Liver (tissue), 9 donors: Measurements from ENCODE around the gene WDR48. TPM values are rescaled to one million over a fixed set of nuclear protein-coding genes. Genes with fewer than 3 reads are reported as not detected.
A peak's percentile ranks its signal among the peaks of the same experiment; 100 is the strongest.

Experiments
- DNase-seq: peaks from one replicate; pipeline ENCODE4 v3.0.0-alpha.2; 2017; ENCODE audit warnings: low spot score
- H3K27ac ChIP-seq, 2 donors: one replicate each; pipeline ENCODE4 v1.7.0; 2013; ENCODE audit warnings: inconsistent platforms in 2 of 2, low read length in 2 of 2, control low read depth in 1 of 2, low read depth in 1 of 2, mild to moderate bottlenecking in 1 of 2
- H3K27me3 ChIP-seq, 4 donors: one replicate each; pipeline versions ENCODE4 v1.6.1 to v1.7.0; 2013; ENCODE audit warnings: low read length in 3 of 4, inconsistent platforms in 1 of 4, mild to moderate bottlenecking in 1 of 4, moderate library complexity in 1 of 4; ENCODE audit not compliant: control insufficient read depth in 4 of 4, insufficient read depth in 4 of 4
- H3K36me3 ChIP-seq, 4 donors: one replicate each; pipeline versions ENCODE4 v1.6.1 to v1.7.0; 2013; ENCODE audit warnings: low read length in 3 of 4, mild to moderate bottlenecking in 3 of 4, low read depth in 1 of 4, moderate library complexity in 1 of 4; ENCODE audit not compliant: control insufficient read depth in 4 of 4, insufficient read depth in 3 of 4
- H3K4me1 ChIP-seq, 4 donors: one replicate each; pipeline versions ENCODE4 v1.6.1 to v1.7.0; 2013; ENCODE audit warnings: low read length in 3 of 4, mild to moderate bottlenecking in 3 of 4, moderate library complexity in 1 of 4; ENCODE audit not compliant: control insufficient read depth in 4 of 4, insufficient read depth in 4 of 4
- H3K4me3 ChIP-seq, 3 donors: one replicate each; pipeline versions ENCODE4 v1.6.1 to v1.7.0; 2013; ENCODE audit warnings: low read length in 3 of 3, control low read depth in 1 of 3, low read depth in 1 of 3, mild to moderate bottlenecking in 1 of 3
- H3K9ac ChIP-seq, 2 donors: one replicate each; pipeline ENCODE4 v1.7.0; 2013; ENCODE audit warnings: low read length in 2 of 2, mild to moderate bottlenecking in 2 of 2, moderate library complexity in 2 of 2, control low read depth in 1 of 2, low read depth in 1 of 2
- H3K9me3 ChIP-seq, 4 donors: one replicate each; pipeline versions ENCODE4 v1.6.1 to v1.7.0; 2013; ENCODE audit warnings: low read length in 3 of 4; ENCODE audit not compliant: control insufficient read depth in 4 of 4
- EGR1 ChIP-seq, 2 donors: IDR thresholded peaks; 2 replicates each; pipeline ENCODE4 v1.6.1; 2016 to 2018; ENCODE audit warnings: antibody characterized with exemption in 2 of 2, low read depth in 2 of 2
- FOXA2 ChIP-seq: IDR thresholded peaks from 2 replicates; pipeline ENCODE4 v1.6.1; 2016; ENCODE audit warnings: antibody characterized with exemption
- GABPA ChIP-seq, 2 donors: IDR thresholded peaks in 1 of 2; conservative IDR thresholded peaks in 1 of 2; 2 replicates each; pipeline ENCODE4 v1.6.1; 2016; ENCODE audit warnings: antibody characterized with exemption in 2 of 2, mild to moderate bottlenecking in 1 of 2, moderate library complexity in 1 of 2
- HNF4A ChIP-seq, 2 donors: conservative IDR thresholded peaks; 2 replicates each; pipeline ENCODE4 v1.6.1; 2016; ENCODE audit warnings: antibody characterized with exemption in 2 of 2, mild to moderate bottlenecking in 2 of 2
- JUND ChIP-seq, 2 donors: IDR thresholded peaks; 2 replicates each; pipeline ENCODE4 v1.6.1; 2016; ENCODE audit warnings: antibody characterized with exemption in 2 of 2
- MAX ChIP-seq: IDR thresholded peaks from 2 replicates; pipeline ENCODE4 v1.6.1; 2016; ENCODE audit warnings: antibody characterized with exemption
- NR2F2 ChIP-seq: IDR thresholded peaks from 2 replicates; pipeline ENCODE4 v1.6.1; 2016; ENCODE audit warnings: antibody characterized with exemption
- RAD21 ChIP-seq, 2 donors: IDR thresholded peaks; 2 replicates each; pipeline ENCODE4 v1.6.1; 2016; ENCODE audit warnings: antibody characterized with exemption in 2 of 2, mild to moderate bottlenecking in 2 of 2
- RXRA ChIP-seq, 2 donors: IDR thresholded peaks; 2 replicates each; pipeline ENCODE4 v1.6.1; 2017 to 2018; ENCODE audit warnings: antibody characterized with exemption in 2 of 2, mild to moderate bottlenecking in 1 of 2
- SP1 ChIP-seq: IDR thresholded peaks from 2 replicates; pipeline ENCODE4 v1.6.1; 2018; ENCODE audit warnings: antibody characterized with exemption, mild to moderate bottlenecking
- TAF1 ChIP-seq: conservative IDR thresholded peaks from 2 replicates; pipeline ENCODE4 v1.6.1; 2016; ENCODE audit warnings: antibody characterized with exemption, mild to moderate bottlenecking
- YY1 ChIP-seq: IDR thresholded peaks from 2 replicates; pipeline ENCODE4 v1.6.1; 2016; ENCODE audit warnings: antibody characterized with exemption, mild to moderate bottlenecking
- ZBTB33 ChIP-seq: IDR thresholded peaks from 2 replicates; pipeline ENCODE4 v1.6.1; 2016; ENCODE audit warnings: antibody characterized with exemption
- WGBS: extraction: QIAGEN DNeasy Blood & Tissue Kit; methylation state at CpG from one replicate; pipeline ENCODE4 v1.1.7; 2013; 5-methylcytosine and 5-hydroxymethylcytosine counted together
- polyA plus RNA-seq, 2 donors: library from polyadenylated mRNA; stranded (reverse) in 1 of 2; unstranded in 1 of 2; fragments of 200-250 nt in 1 of 2; fragments of >200 nt in 1 of 2; fragmentation: Nextera tagmentation in 1 of 2; extraction: Ambion mirVana in 1 of 2; gene quantifications; one replicate each; pipeline versions ENCODE4 v1.2.1 to v1.2.3, GENCODE V29; 2013 to 2015
- total RNA-seq, 2 donors: library from RNA; depleted of rRNA; stranded (reverse); fragments of >200 nt; gene quantifications; one replicate each; pipeline ENCODE4 v1.2.3, GENCODE V29; 2014
- TF ChIP-seq, protein P1 (sequence below): IDR thresholded peaks from 2 replicates; pipeline ENCODE4 v1.6.1; 2016; ENCODE audit warnings: antibody characterized with exemption, mild to moderate bottlenecking
- TF ChIP-seq, protein P2 (sequence below): fragments of 150-350 bp; IDR thresholded peaks from 2 replicates; pipeline ENCODE4 v1.5.1; 2017; ENCODE audit warnings: improper control_type of control experiment, low read depth, low read length; ENCODE audit not compliant: missing input control
- TF ChIP-seq, protein P3 (sequence below): IDR thresholded peaks from 2 replicates; pipeline ENCODE4 v1.6.1; 2016; ENCODE audit warnings: antibody characterized with exemption
- donor health status: healthy.
- donor health status: healthy.
- donor health status: healthy.
- donor health status: healthy.
- donor health status: healthy.

WDR48 gene
- total and polyA plus RNA-seq, 4 donors, result 8.0 to 24.9 (median 16.5) TPM

GRCh38 chr3:39106851-39107387 lies 55.1 kb downstream of the WDR48 start:
- Histone ChIP-seq H3K27me3 (no peaks in the 10 kb centered on the region), H3K9ac (peak overlapping the region; percentile 46 to 50), H3K36me3 (peaks cover 0 to 4% (median 0%) of the 10 kb centered on the region in 4 donors), H3K9me3 (no peaks in the 10 kb centered on the region), H3K4me1 (peaks cover 2 to 30% (median 20%) of the 10 kb centered on the region in 4 donors), H3K27ac (peak overlapping the region; percentile 82 to 91), H3K4me3 (peak overlapping the region; percentile 55 to 87 (median 81))
- peak; percentile 57 for DNase-seq
- under 1% methylated on average over 55 of the region's 55 CpGs for WGBS
- TF ChIP-seq YY1, result peak; percentile 53
- no peak for TF ChIP-seq SP1
- no peak for TF ChIP-seq EGR1 (IDR thresholded peaks at IDR 0.05; ENCODE audit: low read depth in 2 of 2)
- TF ChIP-seq, protein P1, sequence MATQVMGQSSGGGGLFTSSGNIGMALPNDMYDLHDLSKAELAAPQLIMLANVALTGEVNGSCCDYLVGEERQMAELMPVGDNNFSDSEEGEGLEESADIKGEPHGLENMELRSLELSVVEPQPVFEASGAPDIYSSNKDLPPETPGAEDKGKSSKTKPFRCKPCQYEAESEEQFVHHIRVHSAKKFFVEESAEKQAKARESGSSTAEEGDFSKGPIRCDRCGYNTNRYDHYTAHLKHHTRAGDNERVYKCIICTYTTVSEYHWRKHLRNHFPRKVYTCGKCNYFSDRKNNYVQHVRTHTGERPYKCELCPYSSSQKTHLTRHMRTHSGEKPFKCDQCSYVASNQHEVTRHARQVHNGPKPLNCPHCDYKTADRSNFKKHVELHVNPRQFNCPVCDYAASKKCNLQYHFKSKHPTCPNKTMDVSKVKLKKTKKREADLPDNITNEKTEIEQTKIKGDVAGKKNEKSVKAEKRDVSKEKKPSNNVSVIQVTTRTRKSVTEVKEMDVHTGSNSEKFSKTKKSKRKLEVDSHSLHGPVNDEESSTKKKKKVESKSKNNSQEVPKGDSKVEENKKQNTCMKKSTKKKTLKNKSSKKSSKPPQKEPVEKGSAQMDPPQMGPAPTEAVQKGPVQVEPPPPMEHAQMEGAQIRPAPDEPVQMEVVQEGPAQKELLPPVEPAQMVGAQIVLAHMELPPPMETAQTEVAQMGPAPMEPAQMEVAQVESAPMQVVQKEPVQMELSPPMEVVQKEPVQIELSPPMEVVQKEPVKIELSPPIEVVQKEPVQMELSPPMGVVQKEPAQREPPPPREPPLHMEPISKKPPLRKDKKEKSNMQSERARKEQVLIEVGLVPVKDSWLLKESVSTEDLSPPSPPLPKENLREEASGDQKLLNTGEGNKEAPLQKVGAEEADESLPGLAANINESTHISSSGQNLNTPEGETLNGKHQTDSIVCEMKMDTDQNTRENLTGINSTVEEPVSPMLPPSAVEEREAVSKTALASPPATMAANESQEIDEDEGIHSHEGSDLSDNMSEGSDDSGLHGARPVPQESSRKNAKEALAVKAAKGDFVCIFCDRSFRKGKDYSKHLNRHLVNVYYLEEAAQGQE, result no peak
- TF ChIP-seq RAD21 (IDR thresholded peaks at IDR 0.05), result no peak
- no peak for TF ChIP-seq GABPA (IDR thresholded peaks at IDR 0.05 in 1 of 2, conservative IDR thresholded peaks at IDR 0.05 in 1 of 2)
- TF ChIP-seq, protein P2, sequence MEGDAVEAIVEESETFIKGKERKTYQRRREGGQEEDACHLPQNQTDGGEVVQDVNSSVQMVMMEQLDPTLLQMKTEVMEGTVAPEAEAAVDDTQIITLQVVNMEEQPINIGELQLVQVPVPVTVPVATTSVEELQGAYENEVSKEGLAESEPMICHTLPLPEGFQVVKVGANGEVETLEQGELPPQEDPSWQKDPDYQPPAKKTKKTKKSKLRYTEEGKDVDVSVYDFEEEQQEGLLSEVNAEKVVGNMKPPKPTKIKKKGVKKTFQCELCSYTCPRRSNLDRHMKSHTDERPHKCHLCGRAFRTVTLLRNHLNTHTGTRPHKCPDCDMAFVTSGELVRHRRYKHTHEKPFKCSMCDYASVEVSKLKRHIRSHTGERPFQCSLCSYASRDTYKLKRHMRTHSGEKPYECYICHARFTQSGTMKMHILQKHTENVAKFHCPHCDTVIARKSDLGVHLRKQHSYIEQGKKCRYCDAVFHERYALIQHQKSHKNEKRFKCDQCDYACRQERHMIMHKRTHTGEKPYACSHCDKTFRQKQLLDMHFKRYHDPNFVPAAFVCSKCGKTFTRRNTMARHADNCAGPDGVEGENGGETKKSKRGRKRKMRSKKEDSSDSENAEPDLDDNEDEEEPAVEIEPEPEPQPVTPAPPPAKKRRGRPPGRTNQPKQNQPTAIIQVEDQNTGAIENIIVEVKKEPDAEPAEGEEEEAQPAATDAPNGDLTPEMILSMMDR, result peak; percentile 4

DNA sequence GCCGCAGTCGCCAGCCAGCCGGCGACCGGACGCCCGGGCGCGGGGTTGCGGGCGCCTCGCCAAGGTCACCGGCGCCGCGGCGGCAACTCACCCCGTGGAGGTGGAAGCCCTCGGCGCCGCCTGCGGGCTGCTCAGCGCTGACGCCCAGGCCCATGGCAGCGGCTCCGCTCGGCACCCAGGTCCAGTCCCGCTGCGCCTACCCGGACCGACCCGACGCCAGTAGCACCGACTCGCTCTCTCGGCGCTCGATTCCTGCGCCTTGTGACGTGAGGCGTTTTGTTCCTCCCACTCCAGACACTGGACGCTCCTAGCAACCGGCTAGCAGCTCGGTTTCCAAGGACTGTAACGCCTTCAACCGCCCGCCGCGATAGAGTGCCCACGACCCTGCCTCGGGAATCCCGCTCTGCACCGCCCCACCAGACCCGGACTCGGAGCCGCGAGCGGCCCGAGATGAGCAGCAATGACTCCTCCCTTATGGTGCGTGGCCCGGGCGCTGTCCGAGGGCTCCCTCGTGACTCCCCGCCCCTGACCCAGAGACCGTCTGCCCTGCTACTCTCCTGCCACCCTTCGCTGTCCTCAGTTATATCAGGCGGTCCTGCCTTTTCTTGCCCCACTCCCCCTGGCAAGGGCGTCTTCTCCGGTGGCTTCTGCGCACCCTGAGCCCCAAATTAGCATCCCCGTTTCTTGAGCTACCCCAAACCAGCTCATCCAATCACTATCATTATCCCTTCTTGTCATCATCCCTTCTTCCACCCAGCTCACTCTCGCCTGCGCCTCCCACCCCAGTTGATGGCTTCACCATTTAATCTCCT lies 55.8 kb downstream of the WDR48 start, which contains the start of the genes GORASP1 and TTC21A:
Gene GORASP1, minus strand, starts transcription at position 240 of the 812 bp plus-strand sequence. Its CDS starts 86 bp downstream, at position 154.
Gene TTC21A, plus strand, starts transcription at position 293 of the 812 bp plus-strand sequence. Its CDS starts 158 bp downstream, at position 451.
- WGBS, result under 1% methylated on average over 74 of the region's 74 CpGs
- peaks cover 2 to 30% (median 20%) of the 10 kb centered on the region in 4 donors for H3K4me1 ChIP-seq
- peak within 1 kb of the TSS; percentile 50 to 73 for H3K9ac ChIP-seq
- no peaks in the 10 kb centered on the region for H3K9me3 ChIP-seq
- H3K4me3 ChIP-seq, result peak within 1 kb of the TSS; percentile 55 to 87 (median 81)
- no peaks in the 10 kb centered on the region for H3K36me3 ChIP-seq
- H3K27ac ChIP-seq, result peak within 1 kb of the TSS; percentile 82 to 91
- peak; percentile 84 for DNase-seq
- no peaks in the 10 kb centered on the region for H3K27me3 ChIP-seq
- TF ChIP-seq RXRA (IDR thresholded peaks at IDR 0.05) (no peak), EGR1 (IDR thresholded peaks at IDR 0.05; ENCODE audit: low read depth in 2 of 2) (no peak), TAF1 (peak; percentile 26), RAD21 (IDR thresholded peaks at IDR 0.05) (peak in 1 of 2 donors; percentile 17), HNF4A (conservative IDR thresholded peaks at IDR 0.05) (peak in 1 of 2 donors; percentile 14), FOXA2 (no peak), ZBTB33 (no peak), NR2F2 (no peak), MAX (no peak), JUND (IDR thresholded peaks at IDR 0.05) (no peak)
- TF ChIP-seq, protein P2, result no peak
- TF ChIP-seq, protein P3, sequence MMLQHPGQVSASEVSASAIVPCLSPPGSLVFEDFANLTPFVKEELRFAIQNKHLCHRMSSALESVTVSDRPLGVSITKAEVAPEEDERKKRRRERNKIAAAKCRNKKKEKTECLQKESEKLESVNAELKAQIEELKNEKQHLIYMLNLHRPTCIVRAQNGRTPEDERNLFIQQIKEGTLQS, result no peak
